Measurements from ENCODE around the gene S100A5. TPM values are rescaled to one million over a fixed set of nuclear protein-coding genes. Genes with fewer than 3 reads are reported as not detected.
"Not testable (repeated sequence)": the region's sequence is repeated elsewhere in the genome, so short reads cannot be mapped to it uniquely, and the experiment has no call there.

S100A5 gene
- polyA plus RNA-seq (2013, experiment 1 of 2), result not detected
- not detected for polyA plus RNA-seq (2013, experiment 2 of 2)

- Histone ChIP-seq H4K8ac (ENCODE audit: low read depth, low read length) (no peak within 1 kb of the TSS), H3K79me1 (ENCODE audit: low read length) (no peaks in the 10 kb centered on the region), H3K4ac (ENCODE audit: low read depth, low read length) (no peak within 1 kb of the TSS), H3K4me3 (ENCODE audit: low read length) (no peak within 1 kb of the TSS), H3K23ac (ENCODE audit: low read length) (no peak within 1 kb of the TSS), H3K4me2 (ENCODE audit: low read length) (no peak within 1 kb of the TSS), H3K36me3 (ENCODE audit: control insufficient read depth, insufficient read depth, low read length) (no peaks in the 10 kb centered on the region), H2BK120ac (ENCODE audit: low read depth, low read length) (no peak within 1 kb of the TSS), H2BK15ac (replicated peaks; ENCODE audit: low read depth) (no peak within 1 kb of the TSS), H3K27ac (ENCODE audit: low read depth, low read length) (no peak within 1 kb of the TSS), H2AK5ac (ENCODE audit: low read length) (no peak within 1 kb of the TSS), H3K18ac (ENCODE audit: low read length) (no peak within 1 kb of the TSS), H3K79me2 (ENCODE audit: control insufficient read depth, insufficient read depth, low read length) (no peaks in the 10 kb centered on the region), H3K4me1 (ENCODE audit: control insufficient read depth, low read depth, low read length) (peaks cover 11% of the 10 kb centered on the region), H4K5ac (ENCODE audit: low read length) (no peak within 1 kb of the TSS), H2BK5ac (ENCODE audit: low read length) (no peak within 1 kb of the TSS), H3K27me3 (ENCODE audit: insufficient read depth, low read length, poor library complexity) (no peaks in the 10 kb centered on the region), H3K9ac (ENCODE audit: low read length) (no peak within 1 kb of the TSS), H3K56ac (ENCODE audit: low read length) (no peak within 1 kb of the TSS)
- WGBS (ENCODE audit: extremely low coverage, insufficient coverage, low lambda C conversion rate), result no CpG with 5 or more reads among the region's 11 CpGs
- DNase-seq, result no peak
These were observed at the start of gene S100A5 for GRCh38 chr1:153540394-153541361. Gene S100A5, minus strand, starts transcription at chr1:153540934. Its CDS starts 743 bp downstream, at chr1:153540191.

GRCh38 chr1:153588482-153588881 is 47.7 kb upstream of the S100A5 start:
- WGBS (ENCODE audit: extremely low coverage, insufficient coverage, low lambda C conversion rate), result no CpG with 5 or more reads among the region's 2 CpGs
- Histone ChIP-seq H2BK15ac (replicated peaks; ENCODE audit: low read depth) (no peak overlapping the region), H3K4me2 (ENCODE audit: low read length) (no peak overlapping the region), H3K9ac (ENCODE audit: low read length) (no peak overlapping the region), H3K56ac (ENCODE audit: low read length) (no peak overlapping the region), H3K27ac (ENCODE audit: low read depth, low read length) (no peak overlapping the region), H2BK120ac (ENCODE audit: low read depth, low read length) (no peak overlapping the region), H3K4ac (ENCODE audit: low read depth, low read length) (no peak overlapping the region), H3K79me2 (ENCODE audit: control insufficient read depth, insufficient read depth, low read length) (no peaks in the 10 kb centered on the region), H3K23ac (ENCODE audit: low read length) (no peak overlapping the region), H3K4me3 (ENCODE audit: low read length) (no peak overlapping the region), H4K8ac (ENCODE audit: low read depth, low read length) (no peak overlapping the region), H3K36me3 (ENCODE audit: control insufficient read depth, insufficient read depth, low read length) (no peaks in the 10 kb centered on the region), H2AK5ac (ENCODE audit: low read length) (no peak overlapping the region), H4K5ac (ENCODE audit: low read length) (no peak overlapping the region), H3K18ac (ENCODE audit: low read length) (no peak overlapping the region), H3K79me1 (ENCODE audit: low read length) (no peaks in the 10 kb centered on the region), H2BK5ac (ENCODE audit: low read length) (no peak overlapping the region), H3K27me3 (ENCODE audit: insufficient read depth, low read length, poor library complexity) (no peaks in the 10 kb centered on the region), H3K4me1 (ENCODE audit: control insufficient read depth, low read depth, low read length) (no peaks in the 10 kb centered on the region)
- no peak for DNase-seq

GRCh38 chr1:153588033-153588432 is 47.3 kb upstream of the S100A5 start:
- not testable (repeated sequence) for H3K9ac ChIP-seq (ENCODE audit: low read length); H3K4ac ChIP-seq (ENCODE audit: low read depth, low read length); H3K4me3 ChIP-seq (ENCODE audit: low read length); H3K56ac ChIP-seq (ENCODE audit: low read length); H2AK5ac ChIP-seq (ENCODE audit: low read length); H3K18ac ChIP-seq (ENCODE audit: low read length); H3K27me3 ChIP-seq (ENCODE audit: insufficient read depth, low read length, poor library complexity); H2BK15ac ChIP-seq (replicated peaks; ENCODE audit: low read depth); H3K23ac ChIP-seq (ENCODE audit: low read length); DNase-seq; H4K5ac ChIP-seq (ENCODE audit: low read length); H2BK5ac ChIP-seq (ENCODE audit: low read length); H3K4me1 ChIP-seq (ENCODE audit: control insufficient read depth, low read depth, low read length); H3K79me1 ChIP-seq (ENCODE audit: low read length); H2BK120ac ChIP-seq (ENCODE audit: low read depth, low read length); H3K4me2 ChIP-seq (ENCODE audit: low read length); H3K27ac ChIP-seq (ENCODE audit: low read depth, low read length); H4K8ac ChIP-seq (ENCODE audit: low read depth, low read length); H3K79me2 ChIP-seq (ENCODE audit: control insufficient read depth, insufficient read depth, low read length); H3K36me3 ChIP-seq (ENCODE audit: control insufficient read depth, insufficient read depth, low read length)
- no CpG with 5 or more reads among the region's 10 CpGs for WGBS (ENCODE audit: extremely low coverage, insufficient coverage, low lambda C conversion rate)

- Histone ChIP-seq H3K4ac (ENCODE audit: low read depth, low read length) (no peak overlapping the region), H3K4me3 (ENCODE audit: low read length) (no peak overlapping the region), H3K4me2 (ENCODE audit: low read length) (no peak overlapping the region), H3K4me1 (ENCODE audit: control insufficient read depth, low read depth, low read length) (no peaks in the 10 kb centered on the region), H3K27me3 (ENCODE audit: insufficient read depth, low read length, poor library complexity) (no peaks in the 10 kb centered on the region), H2BK5ac (ENCODE audit: low read length) (no peak overlapping the region), H2BK15ac (replicated peaks; ENCODE audit: low read depth) (no peak overlapping the region), H2AK5ac (ENCODE audit: low read length) (no peak overlapping the region), H3K9ac (ENCODE audit: low read length) (no peak overlapping the region), H3K79me2 (ENCODE audit: control insufficient read depth, insufficient read depth, low read length) (no peaks in the 10 kb centered on the region), H4K5ac (ENCODE audit: low read length) (no peak overlapping the region), H3K79me1 (ENCODE audit: low read length) (no peaks in the 10 kb centered on the region), H2BK120ac (ENCODE audit: low read depth, low read length) (no peak overlapping the region), H4K8ac (ENCODE audit: low read depth, low read length) (no peak overlapping the region), H3K56ac (ENCODE audit: low read length) (no peak overlapping the region), H3K27ac (ENCODE audit: low read depth, low read length) (no peak overlapping the region), H3K36me3 (ENCODE audit: control insufficient read depth, insufficient read depth, low read length) (no peaks in the 10 kb centered on the region), H3K18ac (ENCODE audit: low read length) (no peak overlapping the region), H3K23ac (ENCODE audit: low read length) (no peak overlapping the region)
- peak; percentile 84 for DNase-seq
- no CpG with 5 or more reads among the region's 5 CpGs for WGBS (ENCODE audit: extremely low coverage, insufficient coverage, low lambda C conversion rate)
These were observed 46.6 kb upstream of the S100A5 start for GRCh38 chr1:153587314-153587713.

- Histone ChIP-seq H3K18ac (ENCODE audit: low read length) (peak overlapping the region; percentile 80), H3K4me2 (ENCODE audit: low read length) (no peak overlapping the region), H2BK5ac (ENCODE audit: low read length) (no peak overlapping the region), H4K8ac (ENCODE audit: low read depth, low read length) (no peak overlapping the region), H3K9ac (ENCODE audit: low read length) (no peak overlapping the region), H4K5ac (ENCODE audit: low read length) (no peak overlapping the region), H3K4me1 (ENCODE audit: control insufficient read depth, low read depth, low read length) (no peaks in the 10 kb centered on the region), H3K4ac (ENCODE audit: low read depth, low read length) (no peak overlapping the region), H3K27ac (ENCODE audit: low read depth, low read length) (no peak overlapping the region), H2BK120ac (ENCODE audit: low read depth, low read length) (no peak overlapping the region), H3K4me3 (ENCODE audit: low read length) (no peak overlapping the region), H3K36me3 (ENCODE audit: control insufficient read depth, insufficient read depth, low read length) (no peaks in the 10 kb centered on the region), H3K56ac (ENCODE audit: low read length) (no peak overlapping the region), H3K79me1 (ENCODE audit: low read length) (no peaks in the 10 kb centered on the region), H2BK15ac (replicated peaks; ENCODE audit: low read depth) (no peak overlapping the region), H3K27me3 (ENCODE audit: insufficient read depth, low read length, poor library complexity) (no peaks in the 10 kb centered on the region), H3K23ac (ENCODE audit: low read length) (no peak overlapping the region), H3K79me2 (ENCODE audit: control insufficient read depth, insufficient read depth, low read length) (no peaks in the 10 kb centered on the region), H2AK5ac (ENCODE audit: low read length) (no peak overlapping the region)
- DNase-seq, result no peak
- no CpG with 5 or more reads among the region's 1 CpG for WGBS (ENCODE audit: extremely low coverage, insufficient coverage, low lambda C conversion rate)
These were observed 45.6 kb upstream of the S100A5 start for GRCh38 chr1:153586347-153586746.
